MCF 10A (cell line): ENCODE results near the gene ALPK1. TPM values are rescaled to one million over a fixed set of nuclear protein-coding genes. Genes with fewer than 3 reads are reported as not detected.

ENCODE experiments used
- BruUV-seq: library from RNA; stranded (reverse); fragments of 400-500 nt; replicated peaks from 2 replicates; lab custom pipeline; 2021; lab: Mats Ljungman, UMichigan
- CTCF ChIA-PET: fragments of 300-600 bp; sonication (Branson Sonifier 250); formaldehyde crosslinking; extraction: SDS; loops from one replicate; lab custom pipeline; 2021; ENCODE audit warnings: antibody characterized with exemption, inconsistent platforms; lab: Yijun Ruan, JAX
- POLR2A ChIA-PET: fragments of 300-600, 350-650 bp; sonication (Branson Sonifier 250); formaldehyde crosslinking; extraction: SDS; loops from one replicate; lab custom pipeline; 2020; ENCODE audit warnings: antibody characterized with exemption, inconsistent platforms; lab: Yijun Ruan, JAX
- DNase-seq: peaks from one replicate; pipeline ENCODE4 v3.0.0-alpha.2; 2018; ENCODE audit not compliant: unreplicated experiment
- H3K27ac Mint-ChIP-seq: one replicate; pipeline ENCODE4 v1.8.0; 2022; ENCODE audit warnings: mild to moderate bottlenecking, low read depth, mixed read lengths; ENCODE audit not compliant: unreplicated experiment
- H3K27me3 Mint-ChIP-seq: one replicate; pipeline ENCODE4 v1.8.0; 2022; ENCODE audit warnings: mixed read lengths; ENCODE audit not compliant: insufficient read depth, unreplicated experiment
- H3K36me3 Mint-ChIP-seq: one replicate; pipeline ENCODE4 v1.8.0; 2022; ENCODE audit warnings: mild to moderate bottlenecking, moderate library complexity, mixed read lengths; ENCODE audit not compliant: insufficient read depth, unreplicated experiment
- H3K4me1 Mint-ChIP-seq: one replicate; pipeline ENCODE4 v1.8.0; 2022; ENCODE audit warnings: mixed read lengths; ENCODE audit not compliant: insufficient read depth, unreplicated experiment
- H3K4me3 Mint-ChIP-seq: one replicate; pipeline ENCODE4 v1.8.0; 2022; ENCODE audit warnings: mild to moderate bottlenecking, moderate library complexity, mixed read lengths; ENCODE audit not compliant: unreplicated experiment
- H3K9me3 Mint-ChIP-seq: one replicate; pipeline ENCODE4 v1.8.0; 2022; ENCODE audit warnings: mixed read lengths; ENCODE audit not compliant: unreplicated experiment
- CTCF ChIP-seq: fragments of 200-600 bp; IDR thresholded peaks from one replicate; pipeline ENCODE4 v1.8.0; 2022; ENCODE audit warnings: antibody characterized with exemption, mild to moderate bottlenecking; ENCODE audit not compliant: unreplicated experiment
- intact Hi-C: fragments of 100-400 bp; cut with micrococcal nuclease; formaldehyde crosslinking; loops from 2 replicates; pipeline ENCODE4 v1.14.1; 2022
- total RNA-seq: library from RNA; stranded (reverse); gene quantifications from 2 replicates; pipeline ENCODE4 v1.2.3, GENCODE V29; 2022

ALPK1 gene
- total RNA-seq, 1 experiment from 2014 or later = 20.3 TPM

- POLR2A ChIA-PET = interaction anchor here (1.3 to 7.0 kb wide), 2 partner anchors 8 to 17 kb away, joined by 6 to 106 read pairs; partner anchors contain the start of gene ALPK1
- no TSS peak for BruUV-seq
- peaks cover 6% of the 10 kb centered on the region for H3K36me3 Mint-ChIP-seq
- peaks cover 10% of the 10 kb centered on the region for H3K4me1 Mint-ChIP-seq
- intact Hi-C loops = no loop called here
- CTCF ChIA-PET = interaction anchor here (3.4 kb wide), 1 partner anchor 9 kb away, joined by 18 read pairs; the partner anchor contains the start of gene ALPK1
- DNase-seq = no peak
- no peak overlapping the region for H3K27ac Mint-ChIP-seq
- TF ChIP-seq CTCF = no peak
- H3K4me3 Mint-ChIP-seq = no peak overlapping the region
- no peaks in the 10 kb centered on the region for H3K9me3 Mint-ChIP-seq
- no peaks in the 10 kb centered on the region for H3K27me3 Mint-ChIP-seq
Measured at GRCh38 chr4:112288455-112288854, 8.7 kb upstream of the ALPK1 start.

GRCh38 chr4:112289407-112290253 is 7.5 kb upstream of the ALPK1 start:
- H3K36me3 Mint-ChIP-seq = peaks cover 6% of the 10 kb centered on the region
- DNase-seq = no peak
- no peak overlapping the region for H3K4me3 Mint-ChIP-seq
- no peaks in the 10 kb centered on the region for H3K27me3 Mint-ChIP-seq
- intact Hi-C loops = no loop called here
- CTCF ChIA-PET = no interaction called here
- BruUV-seq = no TSS peak
- H3K4me1 Mint-ChIP-seq = no peaks in the 10 kb centered on the region
- no peak for TF ChIP-seq CTCF
- no peaks in the 10 kb centered on the region for H3K9me3 Mint-ChIP-seq
- POLR2A ChIA-PET = interaction anchor here (7.0 kb wide), 1 partner anchor 7 kb away, joined by 106 read pairs; the partner anchor contains the start of gene ALPK1
- no peak overlapping the region for H3K27ac Mint-ChIP-seq

- no peaks in the 10 kb centered on the region for H3K27me3 Mint-ChIP-seq
- no TSS peak for BruUV-seq
- intact Hi-C loops = no loop called here
- CTCF ChIA-PET = interaction anchor here (0.6 to 1.4 kb wide), 2 partner anchors 10 to 54 kb away, joined by 3 read pairs; no protein-coding TSS in a partner anchor
- peaks cover under 1% of the 10 kb centered on the region for H3K36me3 Mint-ChIP-seq
- TF ChIP-seq CTCF = no peak
- H3K4me3 Mint-ChIP-seq = no peak overlapping the region
- no peak overlapping the region for H3K27ac Mint-ChIP-seq
- no peak for DNase-seq
- POLR2A ChIA-PET = interaction anchor here (0.6 to 0.8 kb wide), 2 partner anchors 13 to 134 kb away, joined by 3 read pairs; no protein-coding TSS in a partner anchor
- no peaks in the 10 kb centered on the region for H3K9me3 Mint-ChIP-seq
- H3K4me1 Mint-ChIP-seq = no peaks in the 10 kb centered on the region
Measured at GRCh38 chr4:112290341-112290740, 6.8 kb upstream of the ALPK1 start.

DNA sequence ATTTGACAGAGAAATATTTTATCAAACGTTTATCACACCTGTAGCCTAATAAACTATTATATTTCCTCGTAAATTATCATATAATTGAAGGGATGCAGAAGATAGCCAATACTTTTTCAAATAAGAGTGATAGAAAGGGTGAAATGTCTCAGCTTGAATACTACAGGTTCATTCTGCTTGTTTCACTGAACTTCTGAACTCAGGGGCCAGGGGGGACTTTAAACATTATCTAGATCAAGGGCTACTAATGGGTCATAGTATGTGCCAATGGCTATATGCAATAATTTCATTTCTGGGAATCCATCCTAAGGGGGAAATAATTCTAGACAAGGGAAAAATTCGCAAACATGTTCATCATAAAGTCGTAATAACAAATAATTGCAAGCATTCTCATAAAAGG is 2.6 kb downstream of the ALPK1 start:
- H3K9me3 Mint-ChIP-seq = no peaks in the 10 kb centered on the region
- intact Hi-C loops = no loop called here
- H3K27ac Mint-ChIP-seq = no peak overlapping the region
- POLR2A ChIA-PET = interaction anchor here (0.6 to 2.0 kb wide), 4 partner anchors 13 to 80 kb away, joined by 4 to 10 read pairs (median 6); partner anchors contain the start of gene TIFA
- no peak for DNase-seq
- BruUV-seq = no TSS peak
- H3K27me3 Mint-ChIP-seq = no peaks in the 10 kb centered on the region
- H3K36me3 Mint-ChIP-seq = no peaks in the 10 kb centered on the region
- H3K4me1 Mint-ChIP-seq = no peaks in the 10 kb centered on the region
- CTCF ChIA-PET = interaction anchor here (1.4 to 4.1 kb wide), 4 partner anchors 12 to 63 kb away, joined by 4 to 24 read pairs (median 6); no protein-coding TSS in a partner anchor
- H3K4me3 Mint-ChIP-seq = no peak overlapping the region
- TF ChIP-seq CTCF = no peak
